OCI-LY3 (cell line): Measurements from ENCODE around the gene RHD.
"Not testable (repeated sequence)": the region's sequence is repeated elsewhere in the genome, so short reads cannot be mapped to it uniquely, and the experiment has no call there.

Experiments used
- H2AFZ ChIP-seq: fragments of 200-600, 300-600 bp; shearing (Covaris generic); 2 replicates; pipeline ENCODE4 v1.6.0; 2014; ENCODE audit warnings: antibody characterized with exemption, low read depth, low read length
- H3K27ac ChIP-seq: fragments of 200-600, 300-600 bp; sonication (generic); 2 replicates; pipeline ENCODE4 v1.5.1; 2014; ENCODE audit warnings: mild to moderate bottlenecking, low read length, moderate library complexity, mixed read lengths
- H3K27me3 ChIP-seq: fragments of 200-600, 300-600 bp; sonication (generic); 2 replicates; pipeline ENCODE4 v1.6.1; 2014; ENCODE audit warnings: low read depth, low read length, mixed read lengths
- H3K36me3 ChIP-seq: fragments of 200-600, 300-600 bp; sonication (generic); replicated peaks from 2 replicates; pipeline ENCODE3; 2014; ENCODE audit warnings: low read depth, low read length, mixed read lengths
- H3K4me1 ChIP-seq: fragments of 300-600, 200-600 bp; sonication (generic); 2 replicates; pipeline ENCODE4 v1.6.1; 2014; ENCODE audit warnings: low read length, mixed read lengths
- H3K4me2 ChIP-seq: fragments of 200-600, 300-600 bp; sonication (generic); 2 replicates; pipeline ENCODE4 v1.6.1; 2014; ENCODE audit warnings: low read length, mixed read lengths
- H3K4me3 ChIP-seq: fragments of 300-600, 200-600 bp; sonication (generic); 2 replicates; pipeline ENCODE4 v1.5.1; 2014; ENCODE audit warnings: antibody characterized with exemption, mild to moderate bottlenecking, low read length, moderate library complexity
- H3K79me2 ChIP-seq: fragments of 300-600, 200-600 bp; shearing (Covaris generic); 2 replicates; pipeline ENCODE4 v1.6.1; 2014; ENCODE audit warnings: mild to moderate bottlenecking, low read length, mixed read lengths
- H3K9ac ChIP-seq: fragments of 300-600, 200-600 bp; shearing (Covaris generic); 2 replicates; pipeline ENCODE4 v1.6.0; 2014; ENCODE audit warnings: mild to moderate bottlenecking, low read length, moderate library complexity
- H3K9me3 ChIP-seq: fragments of 200-600, 300-600 bp; shearing (Covaris generic); 2 replicates; pipeline ENCODE4 v1.6.1; 2014; ENCODE audit warnings: low read length, mixed read lengths; ENCODE audit not compliant: insufficient read depth
- H4K20me1 ChIP-seq: fragments of 200-600, 300-600 bp; sonication (generic); 2 replicates; pipeline ENCODE4 v1.6.1; 2016; ENCODE audit warnings: low read length, mixed read lengths; ENCODE audit not compliant: insufficient read depth
- CTCF ChIP-seq: fragments of 200-600, 300-600 bp; sonication (generic); IDR thresholded peaks from 2 replicates; pipeline ENCODE4 v1.5.1; 2014; ENCODE audit warnings: antibody characterized with exemption, low read length, low read depth
- EZH2phosphoT487 ChIP-seq: fragments of 200-600 bp; shearing (Covaris generic); IDR thresholded peaks from 2 replicates; pipeline ENCODE4 v1.6.1; 2018; ENCODE audit warnings: antibody characterized with exemption, mixed run types, low read depth

Gene RHD

DNA sequence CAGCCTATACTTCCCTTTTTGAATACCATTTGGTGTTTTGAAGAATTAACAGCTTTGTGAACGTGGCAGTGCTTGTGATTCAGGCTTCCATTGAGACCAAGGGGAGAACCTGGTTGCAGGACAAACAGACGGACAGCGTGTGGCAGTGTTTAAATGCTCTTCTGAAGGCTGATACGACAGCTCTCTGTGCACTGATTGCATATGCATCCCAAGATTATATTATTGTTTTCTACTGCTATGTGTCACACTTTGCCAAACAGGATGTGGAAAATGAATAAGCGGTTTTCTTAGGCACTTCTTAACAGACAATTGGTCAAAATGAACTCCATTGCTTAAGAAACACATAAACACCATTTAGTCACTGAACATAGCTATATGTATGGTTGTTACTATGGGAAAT lies 57.6 kb downstream of the RHD start:
- H3K4me1 ChIP-seq, H3K4me2 ChIP-seq, H2AFZ ChIP-seq, H3K9me3 ChIP-seq, H3K4me3 ChIP-seq, H3K9ac ChIP-seq, H4K20me1 ChIP-seq, H3K27ac ChIP-seq, H3K36me3 ChIP-seq, H3K27me3 ChIP-seq, H3K79me2 ChIP-seq: not testable (repeated sequence)

DNA sequence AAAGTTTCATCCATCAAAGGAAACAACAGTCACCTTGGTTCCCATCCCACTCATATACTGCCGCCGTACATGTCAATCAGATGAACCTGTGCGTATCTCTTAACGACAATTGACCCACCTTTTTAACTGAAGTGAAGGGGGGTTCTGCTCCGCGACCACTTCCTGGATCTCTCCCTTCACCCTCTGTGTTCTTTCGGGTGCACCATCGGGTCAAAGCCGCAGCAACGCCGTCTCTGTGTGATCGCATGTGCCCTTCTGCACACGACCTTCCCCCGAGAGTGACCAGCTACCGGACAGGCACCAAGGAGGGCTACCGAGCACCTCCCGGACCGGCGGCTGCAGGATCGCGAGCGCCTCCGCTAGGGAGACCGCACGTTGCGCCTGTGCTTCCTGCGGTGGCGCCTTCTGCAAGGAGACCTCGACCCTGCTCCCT lies 64.6 kb downstream of the RHD start:
- H4K20me1 ChIP-seq, H3K9me3 ChIP-seq, H2AFZ ChIP-seq, H3K36me3 ChIP-seq, H3K27ac ChIP-seq, H3K4me1 ChIP-seq, H3K27me3 ChIP-seq: not testable (repeated sequence)
- Histone ChIP-seq H3K4me3 (peak overlapping the region; percentile 80), H3K4me2 (peak overlapping the region; percentile 64), H3K9ac (peak overlapping the region; percentile 57), H3K79me2 (peaks cover 43% of the 10 kb centered on the region)

DNA sequence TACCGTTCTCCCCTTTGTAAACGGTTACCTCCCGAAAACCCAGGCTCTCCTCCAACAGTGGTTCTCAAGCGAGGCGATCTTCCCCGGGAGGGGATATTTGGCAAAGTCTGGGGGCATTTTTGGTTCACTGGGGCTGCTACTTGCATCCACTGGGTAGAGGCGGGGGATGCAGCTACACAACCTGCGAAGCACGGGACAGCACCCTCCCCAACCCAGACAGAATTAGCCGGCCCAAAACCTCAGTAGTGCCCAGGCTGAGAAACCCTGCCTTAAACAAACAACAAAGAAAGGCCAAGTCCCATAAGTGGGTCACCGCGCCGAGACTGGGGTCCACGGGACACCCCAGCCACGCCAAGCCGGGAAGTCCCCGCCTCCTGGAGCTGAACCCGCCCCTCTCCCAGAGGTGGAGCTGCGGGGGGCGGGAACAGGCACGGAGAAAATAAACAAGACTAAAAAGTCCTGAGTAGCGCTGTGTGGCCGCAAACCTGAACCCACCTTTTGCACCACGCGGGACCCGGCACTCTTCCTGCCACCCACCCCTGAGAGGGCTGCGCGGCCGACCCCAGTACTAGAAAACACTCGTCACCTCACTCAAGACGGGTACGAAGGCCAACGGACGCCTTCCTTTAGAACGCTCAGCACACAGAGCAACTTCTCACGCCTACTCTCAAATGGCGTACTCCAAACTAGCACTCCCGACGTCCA lies 65.3 kb downstream of the RHD start:
- H3K9me3 ChIP-seq, H3K4me1 ChIP-seq, H3K36me3 ChIP-seq, H4K20me1 ChIP-seq, H3K27me3 ChIP-seq, H2AFZ ChIP-seq: not testable (repeated sequence)
- Histone ChIP-seq H3K9ac (peak overlapping the region; percentile 53), H3K27ac (peak overlapping the region; percentile 89), H3K79me2 (peaks cover 50% of the 10 kb centered on the region), H3K4me2 (peak overlapping the region; percentile 17; the same call in 1 of the 2 replicates), H3K4me3 (peak overlapping the region; percentile 91)

DNA sequence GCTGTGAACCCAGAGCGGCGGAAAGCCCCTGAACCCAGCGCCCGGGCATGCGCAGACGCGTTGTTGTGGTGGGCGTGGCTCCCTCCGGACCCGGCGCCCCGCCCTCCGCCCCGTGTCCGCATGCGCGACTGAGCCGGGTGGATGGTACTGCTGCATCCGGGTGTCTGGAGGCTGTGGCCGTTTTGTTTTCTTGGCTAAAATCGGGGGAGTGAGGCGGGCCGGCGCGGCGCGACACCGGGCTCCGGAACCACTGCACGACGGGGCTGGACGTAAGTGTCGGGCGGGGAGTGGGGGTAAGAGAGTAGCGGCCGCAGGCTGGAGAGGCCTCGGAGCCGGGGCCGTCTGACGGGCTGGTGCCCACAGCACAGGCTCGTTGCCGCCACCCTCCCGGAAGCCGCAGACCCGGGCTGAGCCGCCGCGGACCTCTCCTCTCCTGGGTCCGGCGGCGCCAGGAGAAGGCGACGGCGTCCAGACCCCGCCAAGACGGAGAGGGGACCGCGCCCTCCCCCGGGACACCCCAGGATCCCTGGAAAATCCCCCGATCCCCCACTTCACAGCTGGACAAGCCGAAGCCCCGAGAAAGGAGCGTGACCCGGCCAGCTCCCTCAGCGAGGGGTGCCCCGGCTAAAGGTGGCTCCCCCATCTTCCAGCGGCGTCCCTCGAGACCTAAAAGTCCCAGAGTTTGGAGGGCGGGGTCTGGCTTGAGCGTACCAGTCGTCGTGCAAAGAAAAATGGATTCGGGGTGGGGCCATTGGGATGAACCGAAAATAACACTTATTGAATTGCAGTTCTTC lies 66.1 kb downstream of the RHD start, which contains the start of gene TMEM50A:
Gene TMEM50A (plus strand): TSS at position 147 of the 794 bp plus-strand sequence. CDS start 2,153 bp downstream, outside the sequence.
- Histone ChIP-seq H3K27me3 (no peaks in the 10 kb centered on the region), H3K79me2 (peaks cover 57% of the 10 kb centered on the region), H4K20me1 (peaks cover 9% of the 10 kb centered on the region), H3K4me1 (0 out of 2 replicates have a peak, but pooled peaks cover 5% of the 10 kb centered on the region), H3K4me3 (peak within 1 kb of the TSS; percentile 91), H3K4me2 (peak within 1 kb of the TSS; percentile 90), H3K9ac (peak within 1 kb of the TSS; percentile 85), H2AFZ (no peak within 1 kb of the TSS), H3K27ac (peak within 1 kb of the TSS; percentile 89), H3K36me3 (peaks cover 11% of the 10 kb centered on the region), H3K9me3 (no peaks in the 10 kb centered on the region)
- TF ChIP-seq CTCF = no peak

- Histone ChIP-seq H3K79me2 (peaks cover 63% of the 10 kb centered on the region), H3K9me3 (no peaks in the 10 kb centered on the region), H3K9ac (peak overlapping the region; percentile 85), H3K27ac (peak overlapping the region; percentile 89), H3K4me2 (peak overlapping the region; percentile 90), H2AFZ (no peak overlapping the region), H3K4me3 (peak overlapping the region; percentile 91), H4K20me1 (peaks cover 9% of the 10 kb centered on the region), H3K36me3 (peaks cover 13% of the 10 kb centered on the region), H3K27me3 (no peaks in the 10 kb centered on the region), H3K4me1 (0 out of 2 replicates have a peak, but pooled peaks cover 5% of the 10 kb centered on the region)
- TF ChIP-seq CTCF (no peak), EZH2phosphoT487 (no peak)
These were observed 66.7 kb downstream of the RHD start for GRCh38 chr1:25338986-25339385.
